Muscle of arm (tissue), 12 donors: ENCODE data around the gene PIM3. TPM values are rescaled to one million over a fixed set of nuclear protein-coding genes. Genes with fewer than 3 reads are reported as not detected.
"Not testable (repeated sequence)": the region's sequence is repeated elsewhere in the genome, so short reads cannot be mapped to it uniquely, and the experiment has no call there.

Experiments
- DNase-seq: peaks from one replicate; pipeline ENCODE4 v3.0.0-alpha.2; 2013
- polyA plus RNA-seq, 12 donors: library from polyadenylated mRNA; unstranded; fragments of 120-200 nt; gene quantifications; one replicate each; pipeline ENCODE4 v1.2.1, GENCODE V29; 2013; ENCODE audit not compliant: insufficient read length in 12 of 12

The PIM3 gene
- polyA plus RNA-seq, 12 donors, result 9.0 to 28.2 (median 11.3) TPM; not detected in 1

- DNase-seq, result no peak
Measured at GRCh38 chr22:49941507-49942316, 18.9 kb upstream of the PIM3 start.

GRCh38 chr22:49942565-49943404, 17.8 kb upstream of the PIM3 start:
- DNase-seq, result no peak

- DNase-seq, result no peak
Measured at GRCh38 chr22:49943405-49943765, 17.2 kb upstream of the PIM3 start.

DNA sequence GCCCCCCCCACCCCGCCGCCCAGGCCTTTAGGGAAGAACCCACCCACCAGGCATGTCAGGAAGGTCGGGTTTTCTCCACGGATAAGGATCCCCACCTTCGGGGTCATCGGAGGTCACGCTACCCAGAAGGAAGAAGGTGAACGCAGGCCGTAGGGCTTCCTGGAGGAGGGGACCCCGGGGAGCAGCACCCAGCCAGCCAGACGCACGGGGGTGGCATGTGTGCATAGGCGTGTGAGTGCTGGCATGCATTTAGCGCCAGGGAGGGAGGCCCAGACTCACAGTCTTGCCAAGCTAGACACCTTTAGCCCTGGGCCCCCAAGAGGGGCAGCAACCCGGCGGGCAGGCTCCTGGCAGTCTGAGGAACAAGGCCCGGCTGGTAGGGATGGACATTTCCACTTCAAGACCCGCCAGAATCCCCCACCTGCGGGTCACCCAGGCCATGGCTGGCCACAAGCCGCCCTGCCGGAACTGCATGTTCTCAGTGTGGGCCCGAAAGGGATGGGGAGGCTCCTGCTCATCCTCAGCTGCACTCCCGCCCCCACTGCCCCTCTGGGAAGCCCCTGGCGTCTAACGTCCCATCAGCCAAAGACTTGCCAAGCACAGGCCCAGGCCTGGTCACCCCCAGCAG, 16.7 kb upstream of the PIM3 start:
- DNase-seq, result no peak

DNA sequence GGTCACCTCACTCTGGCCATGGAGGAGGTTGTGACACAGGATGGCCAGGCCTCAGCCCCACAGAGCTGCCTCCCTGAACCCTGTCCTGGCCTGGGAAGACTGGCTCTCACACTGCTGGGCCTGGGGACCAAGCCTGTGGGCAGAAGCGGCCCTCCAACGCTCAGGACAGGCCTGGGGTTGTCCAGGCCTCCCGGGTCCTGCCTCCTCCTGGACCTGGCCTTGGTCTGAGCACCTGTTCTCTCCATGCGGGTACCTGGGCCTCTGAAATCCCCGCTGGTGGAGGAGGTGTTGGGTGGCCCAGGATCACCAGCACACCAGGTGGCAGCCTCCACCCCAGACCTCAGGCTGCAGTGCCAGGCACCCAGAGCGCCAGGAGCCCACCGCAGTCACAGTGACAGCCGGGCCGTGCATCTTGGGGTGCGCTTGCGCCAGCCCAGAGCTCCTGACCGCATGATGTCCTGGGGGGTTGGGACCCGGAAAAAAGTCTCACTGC, 16.1 kb upstream of the PIM3 start:
- DNase-seq, result no peak

DNA sequence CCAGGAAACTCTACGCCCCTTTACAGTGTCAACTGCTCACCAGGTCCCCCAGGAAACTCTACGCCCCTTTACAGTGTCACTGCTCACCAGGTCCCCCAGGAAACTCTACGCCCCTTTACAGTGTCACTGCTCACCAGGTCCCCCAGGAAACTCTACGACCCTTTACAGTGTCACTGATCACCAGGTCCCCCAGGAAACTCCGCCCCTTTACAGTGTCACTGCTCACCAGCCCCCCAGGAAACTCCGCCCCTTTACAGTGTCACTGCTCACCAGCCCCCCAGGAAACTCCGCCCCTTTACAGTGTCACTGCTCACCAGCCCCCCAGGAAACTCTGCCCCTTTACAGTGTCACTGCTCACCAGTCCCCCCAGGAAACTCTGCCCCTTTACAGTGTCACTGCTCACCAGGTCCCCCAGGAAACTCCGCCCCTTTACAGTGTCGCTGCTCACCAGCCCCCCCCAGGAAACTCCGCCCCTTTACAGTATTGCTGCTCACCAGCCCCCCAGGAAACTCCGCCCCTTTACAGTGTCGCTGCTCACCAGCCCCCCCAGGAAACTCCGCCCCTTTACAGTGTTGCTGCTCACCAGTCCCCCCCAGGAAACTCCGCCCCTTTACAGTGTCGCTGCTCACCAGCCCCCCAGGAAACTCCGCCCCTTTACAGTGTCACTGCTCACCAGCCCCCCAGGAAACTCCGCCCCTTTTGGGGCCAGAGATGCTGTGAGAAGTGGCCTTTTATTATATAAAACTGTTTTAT, 15.4 kb upstream of the PIM3 start:
- DNase-seq, result not testable (repeated sequence)

- no peak for DNase-seq
Measured at GRCh38 chr22:49946612-49947295, 13.8 kb upstream of the PIM3 start.

DNA sequence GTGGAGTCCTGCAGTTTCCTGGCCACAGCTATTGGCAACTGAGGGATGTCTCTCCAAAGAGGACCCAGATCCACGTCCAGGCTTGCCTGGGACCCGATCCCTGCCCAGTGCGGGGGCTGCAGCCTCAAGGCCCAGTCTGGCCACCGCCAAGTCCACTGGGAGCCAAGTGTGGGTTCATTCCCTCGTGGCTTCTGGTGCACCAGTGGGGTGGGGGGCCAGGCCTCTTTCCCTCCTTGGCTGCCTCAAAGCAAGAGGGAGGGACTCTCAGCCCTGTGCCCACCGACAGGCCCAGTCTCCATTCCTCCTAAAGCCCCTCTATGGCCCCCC, 13.3 kb upstream of the PIM3 start:
- no peak for DNase-seq

GRCh38 chr22:49948116-49948957, 12.2 kb upstream of the PIM3 start:
- DNase-seq, result no peak

GRCh38 chr22:49948958-49949913, 11.3 kb upstream of the PIM3 start:
- no peak for DNase-seq

- DNase-seq, result no peak
Measured at GRCh38 chr22:49949914-49950292, 10.7 kb upstream of the PIM3 start.

GRCh38 chr22:49950396-49950994, 10.1 kb upstream of the PIM3 start:
- DNase-seq, result no peak

DNA sequence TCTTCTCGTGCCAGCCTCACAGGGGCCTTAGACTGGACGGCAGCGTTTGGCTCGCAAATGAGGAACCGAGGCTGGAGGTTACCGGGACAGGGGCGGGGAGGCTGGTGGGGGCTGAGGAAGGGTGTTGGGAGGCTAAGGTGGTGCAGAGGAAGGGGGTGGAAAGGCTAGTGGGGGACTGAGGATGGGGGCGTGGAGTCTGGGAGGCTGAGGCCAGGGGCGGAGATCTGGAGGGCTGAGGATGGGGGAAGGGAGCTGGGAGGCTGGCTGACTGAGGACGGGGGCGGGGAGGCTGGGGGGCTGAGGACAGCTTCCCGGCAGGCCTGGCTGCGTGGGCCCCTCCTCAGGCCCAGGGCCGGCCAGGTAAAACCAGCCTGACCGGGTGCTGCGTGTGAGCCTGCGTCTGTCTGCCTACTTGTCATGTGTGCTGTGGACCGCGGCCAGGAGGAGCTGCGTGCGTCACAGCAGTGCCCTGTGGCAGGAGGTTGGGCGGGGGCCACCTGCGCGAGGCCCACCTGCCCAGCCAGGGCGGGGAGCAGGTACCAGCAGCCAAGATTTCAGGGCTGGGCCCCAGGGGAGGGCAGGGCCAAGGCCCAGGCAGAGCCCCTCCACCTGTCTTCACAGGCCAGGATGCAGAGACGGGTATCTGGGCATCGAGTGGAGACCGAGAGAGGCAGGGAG, 9.4 kb upstream of the PIM3 start:
- no peak for DNase-seq

DNA sequence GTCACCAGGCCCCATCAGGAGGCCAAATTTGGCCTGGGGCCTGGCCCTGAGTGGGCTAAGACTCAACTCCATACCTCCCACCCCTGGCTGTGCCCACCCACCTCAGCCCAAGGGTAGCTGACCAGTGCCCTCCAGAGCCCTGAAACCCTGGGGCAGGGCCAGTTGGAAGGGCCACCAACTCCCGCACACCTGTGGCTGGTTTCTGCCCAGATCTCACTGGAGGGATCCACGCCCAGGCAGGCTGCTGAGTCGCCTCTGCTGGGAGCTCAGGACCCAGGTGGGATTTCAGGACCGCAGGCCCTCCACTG, 8.9 kb upstream of the PIM3 start:
- DNase-seq, result no peak

DNA sequence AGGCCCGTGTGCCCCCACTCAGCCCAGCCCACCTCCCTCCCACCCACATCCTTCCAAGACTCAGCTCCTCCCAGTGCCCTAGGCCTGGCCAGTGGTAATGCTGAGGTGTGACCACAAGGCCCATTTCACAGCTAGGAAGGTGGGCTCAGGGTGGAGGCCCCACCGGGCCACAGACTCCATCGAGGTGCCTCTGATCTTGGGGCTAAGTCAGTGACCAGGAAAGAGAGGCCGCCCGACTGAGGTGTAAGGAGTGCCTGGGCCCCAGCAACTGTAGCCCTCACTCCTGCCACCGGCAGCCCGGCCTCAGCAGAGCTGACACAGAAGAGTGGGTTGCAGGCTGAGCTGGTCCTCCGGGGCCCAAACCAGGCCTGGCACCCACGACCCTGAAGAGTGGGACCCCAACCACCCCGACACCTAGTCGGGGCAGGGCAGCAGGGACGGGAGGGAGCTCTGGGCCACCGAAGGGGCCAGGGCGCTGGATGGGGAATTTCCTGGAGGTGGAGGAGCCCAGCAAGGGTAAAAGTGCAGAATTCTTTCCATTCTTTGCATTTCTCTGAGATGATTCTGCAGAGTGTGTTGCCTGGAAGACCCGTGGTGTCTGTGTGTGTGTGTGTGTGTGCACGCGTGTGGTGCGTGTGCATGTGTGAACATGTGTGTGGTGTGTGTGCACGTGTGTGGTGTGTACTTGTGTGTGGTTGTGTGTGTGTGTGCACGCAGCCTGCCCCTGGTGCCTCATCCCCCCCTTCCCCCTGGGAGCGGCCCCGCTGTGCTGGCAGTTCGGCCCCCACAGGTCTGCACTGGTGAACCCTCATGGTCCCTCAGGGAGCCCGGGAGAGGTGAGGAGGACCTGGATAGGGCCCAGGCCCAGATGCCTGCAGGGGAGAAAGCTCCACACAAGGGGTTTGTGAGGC, 8.3 kb upstream of the PIM3 start:
- DNase-seq, result no peak

DNA sequence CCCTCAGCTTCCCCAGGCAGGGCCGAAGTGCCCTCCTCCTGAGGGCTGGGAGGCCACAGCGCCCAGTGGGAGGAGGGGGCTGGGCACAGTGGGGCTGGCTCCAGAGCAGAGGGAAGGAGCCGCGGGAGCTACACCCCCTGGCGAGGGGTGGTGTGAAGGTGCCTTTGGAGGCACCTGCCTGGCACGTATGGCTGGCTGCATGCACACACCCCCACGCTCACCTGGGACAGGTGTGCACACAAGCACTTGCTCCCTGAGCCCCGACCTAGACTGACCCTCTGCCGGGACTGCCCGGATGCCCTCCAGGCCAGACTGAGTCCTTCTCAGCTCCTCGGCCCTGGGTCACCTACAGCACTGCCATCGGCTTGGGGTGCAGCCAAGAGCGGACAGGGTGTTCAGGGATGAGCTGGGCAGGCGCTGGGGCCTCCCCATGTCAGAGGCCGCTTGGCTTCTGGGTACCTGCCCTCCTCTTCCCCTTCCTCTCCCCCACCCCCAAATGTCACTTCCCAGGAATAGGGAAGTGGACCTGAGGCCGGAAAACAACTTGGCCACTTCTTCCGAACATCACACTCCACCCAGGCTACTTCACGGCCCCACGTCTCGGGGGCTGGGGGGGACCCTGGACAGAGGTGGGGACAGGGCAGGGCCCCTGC, 7.4 kb upstream of the PIM3 start:
- DNase-seq, result no peak
